DOHH2 (cell line): Measurements from ENCODE around the gene DOCK9.

Experiments
- H3F3A ChIP-seq: fragments of 200-600 bp; sonication (generic), shearing (Covaris generic); 2 replicates; pipeline ENCODE4 v1.6.0; 2016; ENCODE audit warnings: antibody characterized with exemption, mild to moderate bottlenecking; ENCODE audit not compliant: control insufficient read depth, insufficient read depth
- H3K27ac ChIP-seq: fragments of 200-600 bp; sonication (generic); 2 replicates; pipeline ENCODE4 v1.5.1; 2014; ENCODE audit warnings: low read depth, mild to moderate bottlenecking, low read length, moderate library complexity
- H3K27me3 ChIP-seq: fragments of 200-600 bp; sonication (generic); 2 replicates; pipeline ENCODE4 v1.6.1; 2014; ENCODE audit warnings: mild to moderate bottlenecking, low read length, mixed read lengths; ENCODE audit not compliant: control insufficient read depth
- H3K36me3 ChIP-seq: fragments of 200-600 bp; sonication (generic); 2 replicates; pipeline ENCODE4 v1.6.1; 2014; ENCODE audit warnings: mild to moderate bottlenecking, low read length, moderate library complexity, mixed read lengths; ENCODE audit not compliant: control insufficient read depth
- H3K4me1 ChIP-seq: fragments of 200-600 bp; sonication (generic); 2 replicates; pipeline ENCODE4 v1.6.1; 2014; ENCODE audit warnings: mild to moderate bottlenecking, low read length, mixed read lengths; ENCODE audit not compliant: control insufficient read depth
- H3K4me2 ChIP-seq: fragments of 200-600 bp; sonication (generic); 2 replicates; pipeline ENCODE4 v1.6.0; 2014; ENCODE audit warnings: mild to moderate bottlenecking, low read length, moderate library complexity
- H3K4me3 ChIP-seq: fragments of 200-600 bp; sonication (generic); 2 replicates; pipeline ENCODE4 v1.5.1; 2014; ENCODE audit warnings: mild to moderate bottlenecking, low read length, mixed read lengths
- H3K79me2 ChIP-seq: fragments of 200-600 bp; sonication (generic); 2 replicates; pipeline ENCODE4 v1.6.1; 2014; ENCODE audit warnings: mild to moderate bottlenecking, low read length, mixed read lengths; ENCODE audit not compliant: control insufficient read depth
- H3K9me2 ChIP-seq: fragments of 200-600 bp; sonication (generic); replicated peaks from 2 replicates; pipeline ENCODE4 v1.6.1; 2014; ENCODE audit warnings: mild to moderate bottlenecking, low read length, mixed read lengths; ENCODE audit not compliant: control insufficient read depth
- H3K9me3 ChIP-seq: fragments of 200-600 bp; sonication (generic); 2 replicates; pipeline ENCODE4 v1.6.1; 2014; ENCODE audit warnings: antibody characterized with exemption, low read length, mixed read lengths; ENCODE audit not compliant: control insufficient read depth, insufficient read depth
- H4K20me1 ChIP-seq: fragments of 200-600 bp; sonication (generic); 2 replicates; pipeline ENCODE4 v1.6.0; 2014; ENCODE audit warnings: low read depth, mild to moderate bottlenecking, antibody characterized with exemption, low read length, moderate library complexity; ENCODE audit not compliant: control insufficient read depth, insufficient read depth
- EZH2phosphoT487 ChIP-seq: fragments of 200-600 bp; sonication (generic); IDR thresholded peaks from 2 replicates; pipeline ENCODE4 v1.6.1; 2017; ENCODE audit warnings: borderline replicate concordance, mild to moderate bottlenecking, antibody characterized with exemption, low read length, moderate library complexity, mixed read lengths
- TF ChIP-seq, protein P1 (sequence below): fragments of 200-600 bp; sonication (generic); IDR thresholded peaks from one replicate; pipeline ENCODE4 v1.5.1; 2014; ENCODE audit warnings: antibody characterized with exemption, mild to moderate bottlenecking, low read depth, low read length; ENCODE audit not compliant: poor library complexity, severe bottlenecking

Gene DOCK9

DNA sequence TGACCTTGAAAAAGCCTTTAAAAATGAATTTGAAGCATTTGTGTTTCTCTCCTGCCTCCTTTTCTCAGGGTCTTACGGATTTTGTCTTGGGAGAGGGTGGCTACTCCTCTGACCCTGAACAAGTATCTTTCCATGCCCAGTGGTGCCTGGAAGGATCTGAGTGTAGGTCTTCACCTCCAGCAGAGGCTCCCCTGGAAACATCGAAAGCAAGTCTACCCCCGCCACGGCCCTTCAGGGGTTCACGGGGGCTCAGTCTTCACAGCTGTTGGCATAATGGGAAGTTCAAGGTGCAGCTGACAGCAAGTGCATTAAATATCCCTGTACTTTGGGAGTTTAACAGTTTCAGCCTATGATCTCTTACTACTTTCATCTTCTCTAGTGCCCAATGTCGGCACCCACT, 182.6 kb downstream of the DOCK9 start:
- TF ChIP-seq, protein P1, sequence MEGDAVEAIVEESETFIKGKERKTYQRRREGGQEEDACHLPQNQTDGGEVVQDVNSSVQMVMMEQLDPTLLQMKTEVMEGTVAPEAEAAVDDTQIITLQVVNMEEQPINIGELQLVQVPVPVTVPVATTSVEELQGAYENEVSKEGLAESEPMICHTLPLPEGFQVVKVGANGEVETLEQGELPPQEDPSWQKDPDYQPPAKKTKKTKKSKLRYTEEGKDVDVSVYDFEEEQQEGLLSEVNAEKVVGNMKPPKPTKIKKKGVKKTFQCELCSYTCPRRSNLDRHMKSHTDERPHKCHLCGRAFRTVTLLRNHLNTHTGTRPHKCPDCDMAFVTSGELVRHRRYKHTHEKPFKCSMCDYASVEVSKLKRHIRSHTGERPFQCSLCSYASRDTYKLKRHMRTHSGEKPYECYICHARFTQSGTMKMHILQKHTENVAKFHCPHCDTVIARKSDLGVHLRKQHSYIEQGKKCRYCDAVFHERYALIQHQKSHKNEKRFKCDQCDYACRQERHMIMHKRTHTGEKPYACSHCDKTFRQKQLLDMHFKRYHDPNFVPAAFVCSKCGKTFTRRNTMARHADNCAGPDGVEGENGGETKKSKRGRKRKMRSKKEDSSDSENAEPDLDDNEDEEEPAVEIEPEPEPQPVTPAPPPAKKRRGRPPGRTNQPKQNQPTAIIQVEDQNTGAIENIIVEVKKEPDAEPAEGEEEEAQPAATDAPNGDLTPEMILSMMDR = no peak
- no peak for TF ChIP-seq EZH2phosphoT487
- H3K27ac ChIP-seq = no peak overlapping the region

DNA sequence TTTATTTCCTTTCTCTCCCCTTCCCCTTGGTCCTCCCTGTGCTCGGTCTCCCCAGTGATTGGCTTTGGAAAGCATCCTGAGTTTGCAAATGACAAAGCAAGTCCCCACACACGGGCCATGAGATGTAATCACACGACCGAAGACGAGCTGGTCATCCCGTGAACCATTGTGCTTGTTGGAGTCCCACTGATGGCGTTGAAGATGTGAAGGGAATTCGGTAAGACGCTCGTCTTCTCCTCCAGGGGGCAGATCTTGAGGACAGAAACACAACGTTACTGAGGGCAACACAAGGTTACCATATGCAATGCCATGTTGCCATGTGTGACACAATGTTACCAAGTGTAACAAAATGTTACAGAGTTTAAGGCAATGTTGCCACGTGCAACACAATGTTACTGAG, 183.4 kb downstream of the DOCK9 start:
- H3K4me1 ChIP-seq = no peaks in the 10 kb centered on the region
- no peak overlapping the region for H3K4me3 ChIP-seq
- no peak overlapping the region for H3K4me2 ChIP-seq
- TF ChIP-seq, protein P1 = no peak
- no peak for TF ChIP-seq EZH2phosphoT487
- H3K27ac ChIP-seq = no peak overlapping the region
- no peaks in the 10 kb centered on the region for H3K9me2 ChIP-seq
- H3K27me3 ChIP-seq = no peaks in the 10 kb centered on the region
- no peaks in the 10 kb centered on the region for H3F3A ChIP-seq
- H4K20me1 ChIP-seq = no peaks in the 10 kb centered on the region
- H3K9me3 ChIP-seq = no peaks in the 10 kb centered on the region
- no peaks in the 10 kb centered on the region for H3K36me3 ChIP-seq
- no peaks in the 10 kb centered on the region for H3K79me2 ChIP-seq

More for the DNA sequence above, 182.6 kb downstream of the DOCK9 start:
- no peaks in the 10 kb centered on the region for H4K20me1 ChIP-seq
- no peak overlapping the region for H3K4me2 ChIP-seq
- no peaks in the 10 kb centered on the region for H3K9me3 ChIP-seq
- H3K79me2 ChIP-seq = no peaks in the 10 kb centered on the region
- no peaks in the 10 kb centered on the region for H3K9me2 ChIP-seq
- H3K4me1 ChIP-seq = no peaks in the 10 kb centered on the region
- no peaks in the 10 kb centered on the region for H3K36me3 ChIP-seq
- no peaks in the 10 kb centered on the region for H3F3A ChIP-seq
- no peaks in the 10 kb centered on the region for H3K27me3 ChIP-seq
- H3K4me3 ChIP-seq = no peak overlapping the region

DNA sequence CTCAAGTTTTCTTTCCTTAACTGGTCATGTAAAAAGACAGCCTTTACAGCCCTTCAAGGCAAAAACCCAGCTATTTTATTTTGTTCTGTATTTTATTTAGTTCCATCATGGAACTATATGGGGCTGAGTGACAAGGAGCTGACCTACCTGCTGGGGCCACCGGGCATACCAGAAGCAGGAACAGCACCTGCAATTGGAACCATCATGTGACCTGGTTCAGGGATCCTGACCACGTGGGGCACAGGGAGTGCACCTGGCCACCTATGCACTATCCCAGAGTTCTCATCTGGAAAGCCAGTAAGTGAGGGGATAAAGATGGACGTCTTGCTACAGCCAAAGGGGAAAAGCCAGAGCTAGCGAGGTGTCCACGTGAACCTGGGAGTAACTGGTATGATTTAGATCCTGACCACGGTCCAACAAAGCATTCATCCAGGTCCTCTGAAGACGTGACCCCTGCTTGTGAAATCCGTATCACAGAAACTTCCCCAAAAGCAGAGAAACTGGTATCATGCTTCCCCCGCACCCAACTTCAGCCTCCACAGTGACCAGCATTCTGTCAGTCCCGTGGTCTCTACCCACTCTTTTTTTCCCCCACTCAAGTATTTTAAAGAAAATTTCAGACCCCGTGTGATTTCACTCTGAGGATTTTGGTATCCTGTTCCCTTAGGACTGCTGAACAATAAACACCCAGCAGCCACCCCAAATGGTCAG, 184.9 kb downstream of the DOCK9 start:
- no peaks in the 10 kb centered on the region for H3K9me3 ChIP-seq
- no peak for TF ChIP-seq EZH2phosphoT487
- TF ChIP-seq, protein P1 = no peak
- no peaks in the 10 kb centered on the region for H3F3A ChIP-seq
- H4K20me1 ChIP-seq = no peaks in the 10 kb centered on the region
- H3K4me1 ChIP-seq = no peaks in the 10 kb centered on the region
- no peaks in the 10 kb centered on the region for H3K79me2 ChIP-seq
- H3K36me3 ChIP-seq = no peaks in the 10 kb centered on the region
- no peak overlapping the region for H3K4me3 ChIP-seq
- no peaks in the 10 kb centered on the region for H3K9me2 ChIP-seq
- H3K4me2 ChIP-seq = no peak overlapping the region
- no peaks in the 10 kb centered on the region for H3K27me3 ChIP-seq
- no peak overlapping the region for H3K27ac ChIP-seq
